Neural cell (in vitro differentiated cells): ENCODE data around the gene DCPS. TPM values are rescaled to one million over a fixed set of nuclear protein-coding genes. Genes with fewer than 3 reads are reported as not detected.

Experiments
- H2AFZ ChIP-seq: fragments of 200-600, 300-800 bp; sonication (generic), shearing (Covaris generic); 2 replicates; pipeline ENCODE4 v1.6.0; 2014; ENCODE audit warnings: low read depth, mild to moderate bottlenecking, antibody characterized with exemption, low read length, moderate library complexity
- H3F3A ChIP-seq: fragments of 200-600 bp; shearing (Covaris generic); 2 replicates; pipeline ENCODE4 v1.6.1; 2016; ENCODE audit warnings: mild to moderate bottlenecking, moderate library complexity, mixed read lengths, antibody characterized with exemption, low read length; ENCODE audit not compliant: insufficient read depth, poor library complexity, severe bottlenecking
- H3K27ac ChIP-seq: fragments of 200-600, 300-800 bp; sonication (generic), shearing (Covaris generic); 2 replicates; pipeline ENCODE4 v1.5.1; 2014; ENCODE audit warnings: mild to moderate bottlenecking, low read length, moderate library complexity
- H3K27me3 ChIP-seq: fragments of 300-800, 200-600 bp; sonication (generic), shearing (Covaris generic); 2 replicates; pipeline ENCODE4 v1.6.0; 2014; ENCODE audit warnings: mild to moderate bottlenecking, low read depth, low read length, moderate library complexity; ENCODE audit not compliant: insufficient read depth
- H3K36me3 ChIP-seq: fragments of 300-800, 200-600 bp; sonication (generic), shearing (Covaris generic); 2 replicates; pipeline ENCODE4 v1.5.1; 2014; ENCODE audit warnings: mild to moderate bottlenecking, antibody characterized with exemption, low read length, moderate library complexity; ENCODE audit not compliant: insufficient read depth
- H3K4me2 ChIP-seq: fragments of 300-800, 200-600 bp; sonication (generic), shearing (Covaris generic); 2 replicates; pipeline ENCODE4 v1.6.0; 2014; ENCODE audit warnings: mild to moderate bottlenecking, low read length
- H3K4me3 ChIP-seq: fragments of 300-800, 200-600 bp; sonication (generic), shearing (Covaris generic); 2 replicates; pipeline ENCODE4 v1.5.1; 2014; ENCODE audit warnings: mild to moderate bottlenecking, low read length, moderate library complexity
- H3K79me2 ChIP-seq: fragments of 200-600 bp; shearing (Covaris generic); replicated peaks from 2 replicates; pipeline ENCODE4 v1.6.0; 2014; ENCODE audit warnings: mild to moderate bottlenecking, low read length, moderate library complexity; ENCODE audit not compliant: insufficient read depth
- H3K9ac ChIP-seq: fragments of 300-800, 200-600 bp; sonication (generic), shearing (Covaris generic); 2 replicates; pipeline ENCODE4 v1.6.1; 2016; ENCODE audit warnings: mild to moderate bottlenecking, low read length, mixed read lengths
- H3K9me2 ChIP-seq: fragments of 200-600 bp; shearing (Covaris generic); 2 replicates; pipeline ENCODE4 v1.6.1; 2016; ENCODE audit warnings: mild to moderate bottlenecking, low read length, mixed read lengths; ENCODE audit not compliant: insufficient read depth
- H3K9me3 ChIP-seq: fragments of 200-600, 300-800 bp; sonication (generic), shearing (Covaris generic); 2 replicates; pipeline ENCODE4 v1.6.1; 2016; ENCODE audit warnings: mild to moderate bottlenecking, mixed run types, low read length, moderate library complexity, mixed read lengths
- H4K20me1 ChIP-seq: fragments of 200-600 bp; shearing (Covaris generic); 2 replicates; pipeline ENCODE4 v1.6.1; 2016; ENCODE audit warnings: mild to moderate bottlenecking, mixed run types; ENCODE audit not compliant: insufficient read depth
- CTCF ChIP-seq: fragments of 450-650 bp; IDR thresholded peaks from 2 replicates; pipeline ENCODE4 v1.5.1; 2014; ENCODE audit warnings: antibody characterized with exemption, mild to moderate bottlenecking, moderate library complexity; ENCODE audit not compliant: poor library complexity, severe bottlenecking
- EP300 ChIP-seq: fragments of 450-650 bp; conservative IDR thresholded peaks from 2 replicates; pipeline ENCODE4 v1.6.1; 2014; ENCODE audit warnings: antibody characterized with exemption, mild to moderate bottlenecking, moderate library complexity; ENCODE audit not compliant: poor library complexity, severe bottlenecking
- EZH2 ChIP-seq: fragments of 200-600, 300-800 bp; shearing (Covaris generic), sonication (generic); IDR thresholded peaks from 2 replicates; pipeline ENCODE4 v1.6.1; 2014; ENCODE audit warnings: antibody characterized with exemption, low read length, borderline replicate concordance, mild to moderate bottlenecking; ENCODE audit not compliant: insufficient read depth, poor library complexity, severe bottlenecking
- MXI1 ChIP-seq: fragments of 450-650 bp; conservative IDR thresholded peaks from 2 replicates; pipeline ENCODE4 v1.6.1; 2014; ENCODE audit warnings: antibody characterized with exemption, mild to moderate bottlenecking; ENCODE audit not compliant: poor library complexity, severe bottlenecking
- POLR2AphosphoS5 ChIP-seq: IDR thresholded peaks from 2 replicates; pipeline ENCODE4 v1.6.1; 2012
- RAD21 ChIP-seq: fragments of 450-650 bp; conservative IDR thresholded peaks from 2 replicates; pipeline ENCODE4 v1.6.1; 2014; ENCODE audit warnings: antibody characterized with exemption, mild to moderate bottlenecking, moderate library complexity
- REST ChIP-seq: IDR thresholded peaks from 2 replicates; pipeline ENCODE4 v1.6.1; 2012; ENCODE audit warnings: borderline replicate concordance
- SMC3 ChIP-seq: fragments of 450-650 bp; conservative IDR thresholded peaks from 2 replicates; pipeline ENCODE4 v1.6.1; 2014; ENCODE audit warnings: antibody characterized with exemption, mild to moderate bottlenecking, moderate library complexity; ENCODE audit not compliant: poor library complexity
- TAF1 ChIP-seq: IDR thresholded peaks from 2 replicates; pipeline ENCODE4 v1.6.1; 2012; ENCODE audit warnings: low read depth
- polyA plus RNA-seq: library from polyadenylated mRNA; depleted of rRNA; stranded (reverse); fragments of >200 nt; gene quantifications from 2 replicates; pipeline ENCODE4 v1.2.3, GENCODE V29; 2014

The DCPS gene
- polyA plus RNA-seq, 1 donor from 2014 or later: 6.4 TPM

GRCh38 chr11:126277322-126277721 lies 26.5 kb upstream of the DCPS start:
- no peaks in the 10 kb centered on the region for H4K20me1 ChIP-seq
- H2AFZ ChIP-seq: no peak overlapping the region
- H3K4me3 ChIP-seq: no peak overlapping the region
- H3F3A ChIP-seq: no peaks in the 10 kb centered on the region
- H3K9me2 ChIP-seq: no peaks in the 10 kb centered on the region
- H3K27ac ChIP-seq: no peak overlapping the region
- no peaks in the 10 kb centered on the region for H3K27me3 ChIP-seq
- no peaks in the 10 kb centered on the region for H3K79me2 ChIP-seq
- H3K9me3 ChIP-seq: no peaks in the 10 kb centered on the region
- TF ChIP-seq RAD21 (no peak), MXI1 (no peak), POLR2AphosphoS5 (no peak), EP300 (no peak), CTCF (no peak), REST (no peak), SMC3 (no peak), EZH2 (no peak), TAF1 (no peak)
- no peak overlapping the region for H3K4me2 ChIP-seq
- no peak overlapping the region for H3K9ac ChIP-seq
- no peaks in the 10 kb centered on the region for H3K36me3 ChIP-seq

GRCh38 chr11:126277780-126278179 lies 26.1 kb upstream of the DCPS start:
- H3K4me2 ChIP-seq: no peak overlapping the region
- no peaks in the 10 kb centered on the region for H3F3A ChIP-seq
- H4K20me1 ChIP-seq: no peaks in the 10 kb centered on the region
- no peak overlapping the region for H3K27ac ChIP-seq
- no peak overlapping the region for H3K4me3 ChIP-seq
- no peak overlapping the region for H3K9ac ChIP-seq
- TF ChIP-seq TAF1 (no peak), EZH2 (no peak), SMC3 (no peak), REST (no peak), POLR2AphosphoS5 (no peak), CTCF (no peak), RAD21 (no peak), EP300 (no peak), MXI1 (no peak)
- no peaks in the 10 kb centered on the region for H3K9me2 ChIP-seq
- H3K79me2 ChIP-seq: no peaks in the 10 kb centered on the region
- no peaks in the 10 kb centered on the region for H3K36me3 ChIP-seq
- no peaks in the 10 kb centered on the region for H3K9me3 ChIP-seq
- H3K27me3 ChIP-seq: no peaks in the 10 kb centered on the region
- no peak overlapping the region for H2AFZ ChIP-seq
